SK-N-SH (cell line): ENCODE results near the gene MN1. TPM values are rescaled to one million over a fixed set of nuclear protein-coding genes. Genes with fewer than 3 reads are reported as not detected.

Source experiments
- CTCF ChIA-PET: fragments of 300-600, 350-600 bp; formaldehyde crosslinking; extraction: SDS; loops from one replicate; lab custom pipeline; 2021; lab: Yijun Ruan, JAX
- POLR2A ChIA-PET: fragments of 350-600 bp; sonication (Branson Sonifier 250); formaldehyde crosslinking; extraction: SDS; loops from one replicate; lab custom pipeline; 2020; ENCODE audit warnings: antibody characterized with exemption, inconsistent platforms; lab: Yijun Ruan, JAX
- DNase-seq: peaks from one replicate; pipeline ENCODE4 v3.0.0; 2012
- H2AFZ ChIP-seq: fragments of 200-600 bp; sonication (generic); 2 replicates; pipeline ENCODE4 v1.8.1; 2016; ENCODE audit warnings: antibody characterized with exemption, mild to moderate bottlenecking, low read depth
- H3F3A ChIP-seq: fragments of 200-600 bp; sonication (generic); replicated peaks from 2 replicates; pipeline ENCODE3; 2016; ENCODE audit warnings: antibody characterized with exemption, mild to moderate bottlenecking; ENCODE audit not compliant: insufficient read depth
- H3K27ac ChIP-seq, 2 experiments: fragments of 200-500 bp in 1 of 2; fragments of 200-600 bp in 1 of 2; sonication (Bioruptor generic) in 1 of 2; sonication (generic), shearing (Covaris generic) in 1 of 2; 2 replicates each; pipeline versions ENCODE4 v1.5.1 to v1.6.1; 2014 to 2016; ENCODE audit warnings: low read depth in 2 of 2, inconsistent platforms in 1 of 2, low read length in 1 of 2, mild to moderate bottlenecking in 1 of 2, mixed read lengths in 1 of 2
- H3K27me3 ChIP-seq: fragments of 200-600 bp; sonication (generic), shearing (Covaris generic); 2 replicates; pipeline ENCODE4 v1.6.1; 2016; ENCODE audit warnings: mixed run types; ENCODE audit not compliant: insufficient read depth
- H3K36me3 ChIP-seq, 2 experiments: fragments of 200-500 bp in 1 of 2; fragments of 200-600 bp in 1 of 2; sonication (Bioruptor generic) in 1 of 2; sonication (generic) in 1 of 2; replicated peaks in 1 of 2; 2 replicates each; pipeline versions ENCODE3 to v1.5.1; 2014 to 2016; ENCODE audit warnings: low read length in 1 of 2, mild to moderate bottlenecking in 1 of 2; ENCODE audit not compliant: insufficient read depth in 2 of 2, control insufficient read depth in 1 of 2
- H3K4me1 ChIP-seq, 2 experiments: fragments of 200-500 bp in 1 of 2; fragments of 200-600 bp in 1 of 2; sonication (Bioruptor generic) in 1 of 2; sonication (generic), shearing (Covaris generic) in 1 of 2; 2 replicates each; pipeline versions ENCODE4 v1.5.1 to v1.6.1; 2014 to 2016; ENCODE audit warnings: low read depth in 1 of 2, low read length in 1 of 2, mixed run types in 1 of 2; ENCODE audit not compliant: insufficient read depth in 2 of 2, control insufficient read depth in 1 of 2
- H3K4me2 ChIP-seq: fragments of 200-600 bp; sonication (generic), shearing (Covaris generic); 2 replicates; pipeline ENCODE4 v1.6.1; 2017; ENCODE audit warnings: mixed run types
- H3K4me3 ChIP-seq, 2 experiments: fragments of 200-500 bp in 1 of 2; fragments of 200-600 bp in 1 of 2; sonication (Bioruptor generic) in 1 of 2; sonication (generic), shearing (Covaris generic) in 1 of 2; 2 replicates each; pipeline versions ENCODE4 v1.5.1 to v1.8.1; 2014 to 2016; ENCODE audit warnings: low read depth in 2 of 2, inconsistent platforms in 1 of 2, low read length in 1 of 2, mild to moderate bottlenecking in 1 of 2, mixed read lengths in 1 of 2, moderate library complexity in 1 of 2
- H3K79me2 ChIP-seq: fragments of 200-600 bp; sonication (generic); 2 replicates; pipeline ENCODE4 v1.8.1; 2017; ENCODE audit warnings: mild to moderate bottlenecking; ENCODE audit not compliant: insufficient read depth
- H3K9ac ChIP-seq: fragments of 200-600 bp; sonication (generic); 2 replicates; pipeline ENCODE4 v1.6.1; 2017; ENCODE audit warnings: mixed run types
- H3K9me2 ChIP-seq: fragments of 200-600 bp; sonication (generic); 2 replicates; pipeline ENCODE4 v1.6.1; 2017; ENCODE audit warnings: mixed run types
- H3K9me3 ChIP-seq: fragments of 200-600 bp; sonication (generic); 2 replicates; pipeline ENCODE4 v1.6.1; 2017; ENCODE audit warnings: mixed run types, mild to moderate bottlenecking, moderate library complexity
- H4K20me1 ChIP-seq: fragments of 200-600 bp; sonication (generic); 2 replicates; pipeline ENCODE4 v1.6.1; 2017; ENCODE audit warnings: mild to moderate bottlenecking, mixed run types; ENCODE audit not compliant: insufficient read depth
- GABPA ChIP-seq: IDR thresholded peaks from 2 replicates; pipeline ENCODE4 v1.4.0; 2012; ENCODE audit warnings: low read depth, mild to moderate bottlenecking
- JUND ChIP-seq: IDR thresholded peaks from 2 replicates; pipeline ENCODE4 v1.4.0; 2012
- POLR2AphosphoS5 ChIP-seq: IDR thresholded peaks from 2 replicates; pipeline ENCODE4 v1.6.1; 2012; ENCODE audit warnings: low read depth, low read length
- RAD21 ChIP-seq: IDR thresholded peaks from 2 replicates; pipeline ENCODE4 v1.6.1; 2012; ENCODE audit warnings: mild to moderate bottlenecking, low read length
- SIN3A ChIP-seq: IDR thresholded peaks from 2 replicates; pipeline ENCODE4 v1.6.1; 2012; ENCODE audit warnings: low read depth, mild to moderate bottlenecking, low read length, moderate library complexity, borderline replicate concordance
- SMC3 ChIP-seq: IDR thresholded peaks from 2 replicates; pipeline ENCODE4 v1.6.1; 2012; ENCODE audit warnings: low read depth, low read length, improper control_type of control experiment
- TAF1 ChIP-seq: IDR thresholded peaks from 2 replicates; pipeline ENCODE4 v1.6.1; 2012; ENCODE audit warnings: low read depth, mild to moderate bottlenecking, low read length, moderate library complexity, borderline replicate concordance
- TEAD4 ChIP-seq: IDR thresholded peaks from 2 replicates; pipeline ENCODE4 v1.4.0; 2012; ENCODE audit warnings: mild to moderate bottlenecking, borderline replicate concordance; ENCODE audit not compliant: insufficient read depth
- USF1 ChIP-seq: IDR thresholded peaks from 2 replicates; pipeline ENCODE4 v1.4.0; 2012; ENCODE audit warnings: low read depth, borderline replicate concordance
- ZBTB33 ChIP-seq: IDR thresholded peaks from 2 replicates; pipeline ENCODE4 v1.4.0; 2012; ENCODE audit warnings: low read depth, borderline replicate concordance
- WGBS: methylation state at CpG from one replicate; pipeline ENCODE4 v1.1.6; 2017; ENCODE audit warnings: low lambda C conversion rate; 5-methylcytosine and 5-hydroxymethylcytosine counted together
- polyA plus RNA-seq, 3 experiments: library from polyadenylated mRNA; depleted of rRNA; stranded (reverse); fragments of >200 nt; gene quantifications; 2 replicates each; pipeline ENCODE4 v1.2.3, GENCODE V29; 2012
- TF ChIP-seq, protein P1 (sequence below): fragments of 150-350 bp; IDR thresholded peaks from 2 replicates; pipeline ENCODE4 v1.6.1; 2017; ENCODE audit warnings: antibody characterized with exemption, low read length, low read depth, borderline replicate concordance

MN1 gene
- polyA plus RNA-seq, 1 of the 3 experiments (the other 2 are of a cell fraction), result 0.20 TPM

- WGBS, result 77% methylated on average over 9 of the region's 13 CpGs
- Histone ChIP-seq H3K9me3 (no peaks in the 10 kb centered on the region), H3K36me3 (no peaks in the 10 kb centered on the region), H3K4me2 (no peak overlapping the region), H2AFZ (no peak overlapping the region), H3K27ac (no peak overlapping the region), H3K4me3 (no peak overlapping the region), H3K79me2 (no peaks in the 10 kb centered on the region), H3K9ac (no peak overlapping the region), H3F3A (no peaks in the 10 kb centered on the region), H4K20me1 (no peaks in the 10 kb centered on the region), H3K9me2 (no peaks in the 10 kb centered on the region), H3K4me1 (no peaks in the 10 kb centered on the region; a peak in 1 of 4 replicates), H3K27me3 (no peaks in the 10 kb centered on the region)
- no peak for DNase-seq
- TF ChIP-seq, protein P1, sequence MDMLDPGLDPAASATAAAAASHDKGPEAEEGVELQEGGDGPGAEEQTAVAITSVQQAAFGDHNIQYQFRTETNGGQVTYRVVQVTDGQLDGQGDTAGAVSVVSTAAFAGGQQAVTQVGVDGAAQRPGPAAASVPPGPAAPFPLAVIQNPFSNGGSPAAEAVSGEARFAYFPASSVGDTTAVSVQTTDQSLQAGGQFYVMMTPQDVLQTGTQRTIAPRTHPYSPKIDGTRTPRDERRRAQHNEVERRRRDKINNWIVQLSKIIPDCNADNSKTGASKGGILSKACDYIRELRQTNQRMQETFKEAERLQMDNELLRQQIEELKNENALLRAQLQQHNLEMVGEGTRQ, result no peak
- TF ChIP-seq RAD21 (no peak), SIN3A (no peak), POLR2AphosphoS5 (no peak), JUND (no peak), GABPA (no peak), SMC3 (no peak), ZBTB33 (no peak), TAF1 (no peak), USF1 (no peak)
- CTCF ChIA-PET, result no interaction called here
- POLR2A ChIA-PET, result no interaction called here
These were observed 19.5 kb downstream of the MN1 start for GRCh38 chr22:27782088-27782487.

GRCh38 chr22:27780161-27780575 lies 21.4 kb downstream of the MN1 start:
- H3K79me2 ChIP-seq, result no peaks in the 10 kb centered on the region
- no peaks in the 10 kb centered on the region for H3K36me3 ChIP-seq
- H4K20me1 ChIP-seq, result no peaks in the 10 kb centered on the region
- H3K27ac ChIP-seq, result no peak overlapping the region
- CTCF ChIA-PET, result no interaction called here
- H3K4me1 ChIP-seq, result peaks cover 0 to 9% of the 10 kb centered on the region in 2 experiments; a peak in 2 of 4 replicates
- no peak overlapping the region for H3K9ac ChIP-seq
- no peak overlapping the region for H3K4me2 ChIP-seq
- no peaks in the 10 kb centered on the region for H3K27me3 ChIP-seq
- no peak overlapping the region for H3K4me3 ChIP-seq
- no peak for DNase-seq
- POLR2A ChIA-PET, result no interaction called here
- no peaks in the 10 kb centered on the region for H3F3A ChIP-seq
- WGBS, result 88% methylated on average over 4 of the region's 9 CpGs
- H2AFZ ChIP-seq, result no peak overlapping the region
- no peak for TF ChIP-seq TEAD4
- no peak for TF ChIP-seq JUND
- H3K9me2 ChIP-seq, result no peaks in the 10 kb centered on the region
- H3K9me3 ChIP-seq, result no peaks in the 10 kb centered on the region
